ENCODE measurements around the gene ARHGAP15.

Gene ARHGAP15

DNA sequence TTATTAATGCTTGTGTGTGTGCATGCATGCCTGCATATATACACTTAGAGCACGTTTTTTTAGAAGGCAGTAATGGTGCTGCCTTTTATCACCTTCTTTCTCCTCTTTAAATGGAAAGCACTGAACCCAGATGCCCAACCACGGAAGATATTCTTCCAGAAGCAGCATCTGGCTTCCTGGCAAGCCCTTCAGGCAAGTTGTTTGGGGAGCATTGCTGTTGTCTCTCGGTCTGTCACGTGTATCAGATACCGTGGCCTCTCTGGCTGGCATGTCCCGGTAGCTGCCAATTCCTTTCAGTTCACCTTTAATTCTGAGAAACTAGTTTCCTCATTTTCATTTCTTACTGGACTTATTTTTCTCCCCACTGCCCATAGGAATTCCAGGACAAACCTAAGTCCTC is 587.8 kb downstream of the ARHGAP15 start:
- H3K27me3 ChIP-seq (ENCODE audit: control insufficient read depth, insufficient read depth, low read length) = no peaks in the 10 kb centered on the region
- H3K27ac ChIP-seq (ENCODE audit: low read depth, low read length) = no peak overlapping the region
- no peak overlapping the region for H3K9ac ChIP-seq (ENCODE audit: low read depth, low read length)
- H3K9me3 ChIP-seq (ENCODE audit: control insufficient read depth, insufficient read depth, low read length) = 0 out of 2 replicates have a peak, but pooled peaks cover 4% of the 10 kb centered on the region
- H3K36me3 ChIP-seq (ENCODE audit: control insufficient read depth, insufficient read depth, low read length) = no peaks in the 10 kb centered on the region
- no peak overlapping the region for H3K4me3 ChIP-seq (ENCODE audit: low read depth, low read length)
- H3K4me1 ChIP-seq (ENCODE audit: control insufficient read depth, insufficient read depth, low read length) = no peaks in the 10 kb centered on the region; the same call in 1 of the 2 replicates

DNA sequence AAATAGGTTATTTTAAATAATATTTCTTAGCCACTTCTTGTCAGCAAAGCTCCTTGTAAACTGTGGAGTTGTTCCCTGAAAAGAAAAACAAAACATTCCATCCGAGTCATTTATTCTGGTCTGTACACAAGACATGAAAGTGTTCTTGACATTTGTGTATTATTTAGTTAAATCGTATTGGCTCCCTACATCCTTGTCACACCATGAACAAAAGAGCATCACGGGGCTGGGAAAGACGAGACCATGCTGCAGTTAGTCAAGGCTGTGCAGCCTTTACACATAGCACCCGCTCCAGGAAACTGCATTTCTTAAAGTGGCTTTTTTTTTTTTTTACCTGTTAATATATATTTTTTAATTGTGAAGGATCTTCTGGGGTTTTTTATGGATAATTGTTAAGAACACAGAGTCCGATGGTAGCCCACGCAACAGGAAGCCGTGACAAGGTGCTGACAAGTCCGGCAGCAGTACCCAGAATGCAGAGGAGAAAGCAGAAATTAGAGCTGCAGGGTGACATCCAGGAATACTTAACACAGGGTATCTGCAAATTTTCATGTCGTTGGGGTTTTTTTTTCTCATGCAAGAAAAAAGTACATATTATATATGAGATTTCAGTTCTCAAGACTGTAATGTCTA is 588.4 kb downstream of the ARHGAP15 start:
- Histone ChIP-seq H3K9me3 (ENCODE audit: control insufficient read depth, insufficient read depth, low read length) (0 out of 2 replicates have a peak, but pooled peaks cover 4% of the 10 kb centered on the region), H3K4me3 (ENCODE audit: low read depth, low read length) (no peak overlapping the region), H3K36me3 (ENCODE audit: control insufficient read depth, insufficient read depth, low read length) (no peaks in the 10 kb centered on the region), H3K27me3 (ENCODE audit: control insufficient read depth, insufficient read depth, low read length) (no peaks in the 10 kb centered on the region), H3K27ac (ENCODE audit: low read depth, low read length) (no peak overlapping the region), H3K4me1 (ENCODE audit: control insufficient read depth, insufficient read depth, low read length) (no peaks in the 10 kb centered on the region; the same call in 1 of the 2 replicates), H3K9ac (ENCODE audit: low read depth, low read length) (no peak overlapping the region)

GRCh38 chr2:143718745-143719144 is 589.5 kb downstream of the ARHGAP15 start:
- Histone ChIP-seq H3K9ac (ENCODE audit: low read depth, low read length) (no peak overlapping the region), H3K27me3 (ENCODE audit: control insufficient read depth, insufficient read depth, low read length) (no peaks in the 10 kb centered on the region), H3K27ac (ENCODE audit: low read depth, low read length) (no peak overlapping the region), H3K4me1 (ENCODE audit: control insufficient read depth, insufficient read depth, low read length) (no peaks in the 10 kb centered on the region; the same call in 1 of the 2 replicates), H3K4me3 (ENCODE audit: low read depth, low read length) (no peak overlapping the region), H3K36me3 (ENCODE audit: control insufficient read depth, insufficient read depth, low read length) (no peaks in the 10 kb centered on the region), H3K9me3 (ENCODE audit: control insufficient read depth, insufficient read depth, low read length) (0 out of 2 replicates have a peak, but pooled peaks cover 4% of the 10 kb centered on the region)

GRCh38 chr2:143719406-143719805 is 590.2 kb downstream of the ARHGAP15 start:
- Histone ChIP-seq H3K4me3 (ENCODE audit: low read depth, low read length) (no peak overlapping the region), H3K27me3 (ENCODE audit: control insufficient read depth, insufficient read depth, low read length) (no peaks in the 10 kb centered on the region), H3K9me3 (ENCODE audit: control insufficient read depth, insufficient read depth, low read length) (no peaks in the 10 kb centered on the region), H3K9ac (ENCODE audit: low read depth, low read length) (no peak overlapping the region), H3K36me3 (ENCODE audit: control insufficient read depth, insufficient read depth, low read length) (no peaks in the 10 kb centered on the region), H3K27ac (ENCODE audit: low read depth, low read length) (no peak overlapping the region), H3K4me1 (ENCODE audit: control insufficient read depth, insufficient read depth, low read length) (no peaks in the 10 kb centered on the region; the same call in 1 of the 2 replicates)

DNA sequence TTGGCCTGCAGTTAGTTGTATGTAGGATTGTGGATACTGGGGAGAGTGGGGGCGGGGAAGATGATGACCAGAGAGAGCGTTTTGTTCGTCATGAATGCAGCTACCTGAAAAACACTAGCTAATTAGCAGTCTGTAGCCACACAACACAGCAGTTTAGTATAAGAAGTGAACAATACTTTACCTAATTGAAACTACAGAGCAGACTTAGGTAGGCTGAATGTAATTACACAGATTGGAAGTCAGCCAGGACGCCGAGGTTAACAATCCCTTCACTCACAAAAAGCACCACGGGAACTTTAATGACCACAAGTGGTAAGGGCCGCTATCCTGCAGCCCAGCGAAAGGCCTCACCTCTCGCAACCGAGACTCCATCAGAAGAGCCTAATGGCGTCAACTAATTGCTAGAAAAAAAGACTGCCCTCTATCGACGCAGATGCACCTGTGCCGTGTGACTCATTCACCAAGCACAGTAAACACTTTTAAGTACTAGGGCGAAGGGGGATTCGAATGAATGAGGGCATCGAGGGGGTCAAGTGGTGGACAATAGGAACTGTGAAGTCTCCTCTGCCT is 591.0 kb downstream of the ARHGAP15 start:
- Histone ChIP-seq H3K9me3 (ENCODE audit: control insufficient read depth, insufficient read depth, low read length) (no peaks in the 10 kb centered on the region), H3K36me3 (ENCODE audit: control insufficient read depth, insufficient read depth, low read length) (no peaks in the 10 kb centered on the region), H3K4me1 (ENCODE audit: control insufficient read depth, insufficient read depth, low read length) (no peaks in the 10 kb centered on the region; the same call in 1 of the 2 replicates), H3K4me3 (ENCODE audit: low read depth, low read length) (no peak overlapping the region), H3K9ac (ENCODE audit: low read depth, low read length) (no peak overlapping the region), H3K27ac (ENCODE audit: low read depth, low read length) (no peak overlapping the region), H3K27me3 (ENCODE audit: control insufficient read depth, insufficient read depth, low read length) (no peaks in the 10 kb centered on the region)

- Histone ChIP-seq H3K4me3 (ENCODE audit: low read depth, low read length) (no peak overlapping the region), H3K9ac (ENCODE audit: low read depth, low read length) (no peak overlapping the region), H3K4me1 (ENCODE audit: control insufficient read depth, insufficient read depth, low read length) (peaks cover 8% of the 10 kb centered on the region; the same call in 1 of the 2 replicates), H3K9me3 (ENCODE audit: control insufficient read depth, insufficient read depth, low read length) (no peaks in the 10 kb centered on the region), H3K27me3 (ENCODE audit: control insufficient read depth, insufficient read depth, low read length) (no peaks in the 10 kb centered on the region), H3K36me3 (ENCODE audit: control insufficient read depth, insufficient read depth, low read length) (no peaks in the 10 kb centered on the region), H3K27ac (ENCODE audit: low read depth, low read length) (no peak overlapping the region)
Observed at GRCh38 chr2:143725400-143725799, 596.2 kb downstream of the ARHGAP15 start.

DNA sequence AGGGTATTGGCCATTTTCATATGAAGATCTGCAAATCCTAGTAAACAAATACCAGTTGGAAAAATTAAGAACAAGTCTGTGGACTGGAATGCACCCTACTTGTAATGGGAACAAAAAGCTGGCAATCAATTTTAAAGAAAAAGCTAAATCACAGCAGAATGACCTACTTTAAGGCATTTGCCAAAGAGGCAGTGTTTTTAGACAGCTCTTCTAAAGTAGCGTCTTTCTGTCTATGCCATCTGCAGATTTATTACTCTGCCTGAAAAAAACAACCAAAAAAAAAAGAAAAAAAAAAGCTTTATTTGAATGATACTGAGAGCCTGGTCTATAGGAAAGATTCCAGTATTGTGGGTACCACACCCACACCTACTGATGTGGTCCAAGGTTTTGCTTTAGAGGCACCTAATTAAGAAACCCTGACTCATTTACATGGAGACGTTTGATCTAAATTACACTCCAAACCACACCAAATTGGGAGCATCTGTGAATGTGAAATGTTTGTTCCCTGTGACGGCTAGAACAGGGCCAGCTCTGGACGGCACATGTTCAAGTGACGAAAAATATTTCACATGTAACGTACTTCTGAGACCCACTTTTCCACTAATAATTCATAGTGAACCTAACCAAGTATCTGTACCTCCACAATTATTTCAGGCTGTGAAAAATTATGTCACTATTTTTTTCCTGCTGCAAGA is 597.1 kb downstream of the ARHGAP15 start:
- no peak overlapping the region for H3K27ac ChIP-seq (ENCODE audit: low read depth, low read length)
- no peak overlapping the region for H3K4me3 ChIP-seq (ENCODE audit: low read depth, low read length)
- H3K9me3 ChIP-seq (ENCODE audit: control insufficient read depth, insufficient read depth, low read length) = no peaks in the 10 kb centered on the region
- no peaks in the 10 kb centered on the region for H3K27me3 ChIP-seq (ENCODE audit: control insufficient read depth, insufficient read depth, low read length)
- no peaks in the 10 kb centered on the region for H3K36me3 ChIP-seq (ENCODE audit: control insufficient read depth, insufficient read depth, low read length)
- H3K9ac ChIP-seq (ENCODE audit: low read depth, low read length) = no peak overlapping the region
- peaks cover 8% of the 10 kb centered on the region; the same call in 1 of the 2 replicates for H3K4me1 ChIP-seq (ENCODE audit: control insufficient read depth, insufficient read depth, low read length)

DNA sequence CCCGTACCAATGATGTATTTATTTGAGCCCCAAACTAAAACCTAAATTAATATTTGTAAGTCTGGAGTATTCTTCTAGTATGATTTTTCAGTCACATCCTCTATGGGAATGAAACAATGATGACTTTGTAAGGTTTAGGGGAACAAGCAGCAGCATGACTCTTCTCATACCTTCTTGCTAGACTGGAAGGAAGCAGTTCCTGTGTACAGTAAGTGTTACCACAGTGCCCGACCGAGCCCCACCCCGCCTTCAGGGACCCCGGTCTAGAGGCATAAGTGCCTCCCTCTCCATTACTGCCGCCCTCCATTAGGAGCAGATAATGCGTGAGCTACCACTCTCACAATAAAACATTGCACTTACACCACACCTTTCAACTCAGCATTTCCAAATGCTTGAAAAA is 599.3 kb downstream of the ARHGAP15 start:
- H3K36me3 ChIP-seq (ENCODE audit: control insufficient read depth, insufficient read depth, low read length) = no peaks in the 10 kb centered on the region
- no peaks in the 10 kb centered on the region for H3K9me3 ChIP-seq (ENCODE audit: control insufficient read depth, insufficient read depth, low read length)
- H3K4me3 ChIP-seq (ENCODE audit: low read depth, low read length) = no peak overlapping the region
- H3K4me1 ChIP-seq (ENCODE audit: control insufficient read depth, insufficient read depth, low read length) = peaks cover 8% of the 10 kb centered on the region; the same call in 1 of the 2 replicates
- no peaks in the 10 kb centered on the region for H3K27me3 ChIP-seq (ENCODE audit: control insufficient read depth, insufficient read depth, low read length)
- H3K27ac ChIP-seq (ENCODE audit: low read depth, low read length) = no peak overlapping the region
- no peak overlapping the region for H3K9ac ChIP-seq (ENCODE audit: low read depth, low read length)

- Histone ChIP-seq H3K4me3 (ENCODE audit: low read depth, low read length) (no peak overlapping the region), H3K27me3 (ENCODE audit: control insufficient read depth, insufficient read depth, low read length) (no peaks in the 10 kb centered on the region), H3K27ac (ENCODE audit: low read depth, low read length) (no peak overlapping the region), H3K9ac (ENCODE audit: low read depth, low read length) (no peak overlapping the region), H3K36me3 (ENCODE audit: control insufficient read depth, insufficient read depth, low read length) (no peaks in the 10 kb centered on the region), H3K9me3 (ENCODE audit: control insufficient read depth, insufficient read depth, low read length) (no peaks in the 10 kb centered on the region), H3K4me1 (ENCODE audit: control insufficient read depth, insufficient read depth, low read length) (peaks cover 8% of the 10 kb centered on the region; the same call in 1 of the 2 replicates)
Observed at GRCh38 chr2:143729296-143729814, 600.1 kb downstream of the ARHGAP15 start.

GRCh38 chr2:143730155-143730952 is 601.1 kb downstream of the ARHGAP15 start:
- Histone ChIP-seq H3K27me3 (ENCODE audit: control insufficient read depth, insufficient read depth, low read length) (no peaks in the 10 kb centered on the region), H3K27ac (ENCODE audit: low read depth, low read length) (no peak overlapping the region), H3K4me1 (ENCODE audit: control insufficient read depth, insufficient read depth, low read length) (peaks cover 8% of the 10 kb centered on the region; the same call in 1 of the 2 replicates), H3K9ac (ENCODE audit: low read depth, low read length) (no peak overlapping the region), H3K9me3 (ENCODE audit: control insufficient read depth, insufficient read depth, low read length) (no peaks in the 10 kb centered on the region), H3K36me3 (ENCODE audit: control insufficient read depth, insufficient read depth, low read length) (no peaks in the 10 kb centered on the region), H3K4me3 (ENCODE audit: low read depth, low read length) (no peak overlapping the region)
